Loucy (cell line): ENCODE results near the gene LDLRAD4.

Experiments used
- H2AFZ ChIP-seq: fragments of 200-600 bp; sonication (generic); 2 replicates; pipeline ENCODE4 v1.6.0; 2016; ENCODE audit warnings: antibody characterized with exemption, mild to moderate bottlenecking, low read length, moderate library complexity
- H3F3A ChIP-seq: fragments of 200-600 bp; 2 replicates; pipeline ENCODE4 v1.6.0; 2016; ENCODE audit warnings: antibody characterized with exemption, low read depth, mild to moderate bottlenecking
- H3K27me3 ChIP-seq: fragments of 200-600 bp; sonication (generic); 2 replicates; pipeline ENCODE4 v1.6.1; 2014; ENCODE audit warnings: low read length, mild to moderate bottlenecking; ENCODE audit not compliant: insufficient read depth, poor library complexity, severe bottlenecking
- H3K36me3 ChIP-seq: fragments of 200-600 bp; sonication (generic); 2 replicates; pipeline ENCODE4 v1.6.1; 2016; ENCODE audit warnings: low read length; ENCODE audit not compliant: insufficient read depth
- H3K4me1 ChIP-seq: fragments of 200-600 bp; sonication (generic); 2 replicates; pipeline ENCODE4 v1.5.1; 2014; ENCODE audit warnings: low read length, mild to moderate bottlenecking; ENCODE audit not compliant: insufficient read depth, poor library complexity, severe bottlenecking
- H3K4me2 ChIP-seq: fragments of 200-600 bp; sonication (generic); 2 replicates; pipeline ENCODE4 v1.6.0; 2014; ENCODE audit warnings: antibody characterized with exemption, low read length, low read depth, mild to moderate bottlenecking; ENCODE audit not compliant: poor library complexity, severe bottlenecking
- H3K4me3 ChIP-seq: fragments of 200-600 bp; sonication (generic); 2 replicates; pipeline ENCODE4 v1.5.1; 2014; ENCODE audit warnings: low read length, mild to moderate bottlenecking, mixed read lengths; ENCODE audit not compliant: poor library complexity, severe bottlenecking
- H3K79me2 ChIP-seq: fragments of 200-600 bp; sonication (generic); 2 replicates; pipeline ENCODE4 v1.6.1; 2014; ENCODE audit warnings: low read length; ENCODE audit not compliant: insufficient read depth
- H3K9ac ChIP-seq: fragments of 200-600 bp; sonication (generic); 2 replicates; pipeline ENCODE4 v1.6.0; 2014; ENCODE audit warnings: mild to moderate bottlenecking, low read depth, low read length, moderate library complexity; ENCODE audit not compliant: poor library complexity, severe bottlenecking
- H3K9me2 ChIP-seq: fragments of 200-600 bp; sonication (generic); replicated peaks from 2 replicates; pipeline ENCODE4 v1.6.1; 2016; ENCODE audit warnings: low read depth, low read length, mixed read lengths
- H3K9me3 ChIP-seq: fragments of 200-600 bp; sonication (generic); 2 replicates; pipeline ENCODE4 v1.6.1; 2014; ENCODE audit warnings: mild to moderate bottlenecking, antibody characterized with exemption, low read length, low read depth; ENCODE audit not compliant: insufficient read depth
- H4K20me1 ChIP-seq: fragments of 200-600 bp; sonication (generic); 2 replicates; pipeline ENCODE4 v1.6.0; 2014; ENCODE audit warnings: antibody characterized with exemption, low read length, mild to moderate bottlenecking; ENCODE audit not compliant: insufficient read depth, poor library complexity, severe bottlenecking
- EZH2phosphoT487 ChIP-seq: fragments of 200-600 bp; IDR thresholded peaks from 2 replicates; pipeline ENCODE4 v1.6.1; 2018; ENCODE audit warnings: antibody characterized with exemption, mild to moderate bottlenecking, moderate library complexity, borderline replicate concordance
- TF ChIP-seq, protein P1 (sequence below): fragments of 200-600 bp; sonication (generic); conservative IDR thresholded peaks from 2 replicates; pipeline ENCODE4 v1.5.1; 2014; ENCODE audit warnings: mild to moderate bottlenecking, antibody characterized with exemption, low read length

LDLRAD4 gene

DNA sequence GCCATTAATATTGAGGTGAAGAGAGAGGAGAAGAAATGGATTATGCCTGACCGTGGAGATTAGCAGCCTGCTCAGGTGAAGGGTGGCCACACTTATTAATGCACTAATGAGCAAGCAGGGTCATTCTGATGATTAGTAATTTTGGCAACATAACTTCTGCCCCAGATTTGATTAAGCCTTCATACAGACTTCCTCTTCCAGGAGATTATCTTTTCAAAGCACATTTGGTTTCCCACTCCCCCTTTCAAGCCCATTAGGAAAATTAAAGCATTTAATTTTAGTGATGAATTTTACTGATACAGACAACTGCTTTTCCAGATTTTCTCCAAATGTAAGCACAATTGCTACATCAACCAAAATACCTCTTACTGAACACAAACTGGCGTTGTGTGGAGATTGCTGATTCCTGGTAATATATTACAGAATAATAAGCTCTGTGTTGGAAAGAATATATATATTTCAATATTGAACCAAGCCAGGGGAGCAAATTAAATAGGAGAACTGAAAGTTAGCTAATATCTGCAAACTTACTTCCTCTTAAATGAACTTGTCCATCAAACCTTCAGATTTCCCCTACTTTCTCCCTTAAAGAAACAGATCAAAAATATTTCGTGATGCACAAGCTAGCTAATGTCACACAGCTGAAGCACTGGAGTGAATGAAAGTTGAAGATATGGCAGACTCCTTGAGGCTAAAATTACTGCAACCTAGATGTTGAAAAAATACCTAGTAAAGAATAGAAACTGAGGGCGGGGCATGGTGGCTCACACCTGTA lies 367.0 kb downstream of the LDLRAD4 start:
- Histone ChIP-seq H2AFZ (no peak overlapping the region), H3K4me2 (no peak overlapping the region), H3K27me3 (no peaks in the 10 kb centered on the region), H3K4me1 (peaks cover 4% of the 10 kb centered on the region), H3K9ac (no peak overlapping the region), H3K9me2 (no peaks in the 10 kb centered on the region), H3K9me3 (no peaks in the 10 kb centered on the region), H3K79me2 (peaks cover 23% of the 10 kb centered on the region), H3K36me3 (peaks cover 4% of the 10 kb centered on the region; the same call in 1 of the 2 replicates), H4K20me1 (no peaks in the 10 kb centered on the region), H3K4me3 (no peak overlapping the region), H3F3A (no peaks in the 10 kb centered on the region)
- TF ChIP-seq EZH2phosphoT487 = no peak
- TF ChIP-seq, protein P1, sequence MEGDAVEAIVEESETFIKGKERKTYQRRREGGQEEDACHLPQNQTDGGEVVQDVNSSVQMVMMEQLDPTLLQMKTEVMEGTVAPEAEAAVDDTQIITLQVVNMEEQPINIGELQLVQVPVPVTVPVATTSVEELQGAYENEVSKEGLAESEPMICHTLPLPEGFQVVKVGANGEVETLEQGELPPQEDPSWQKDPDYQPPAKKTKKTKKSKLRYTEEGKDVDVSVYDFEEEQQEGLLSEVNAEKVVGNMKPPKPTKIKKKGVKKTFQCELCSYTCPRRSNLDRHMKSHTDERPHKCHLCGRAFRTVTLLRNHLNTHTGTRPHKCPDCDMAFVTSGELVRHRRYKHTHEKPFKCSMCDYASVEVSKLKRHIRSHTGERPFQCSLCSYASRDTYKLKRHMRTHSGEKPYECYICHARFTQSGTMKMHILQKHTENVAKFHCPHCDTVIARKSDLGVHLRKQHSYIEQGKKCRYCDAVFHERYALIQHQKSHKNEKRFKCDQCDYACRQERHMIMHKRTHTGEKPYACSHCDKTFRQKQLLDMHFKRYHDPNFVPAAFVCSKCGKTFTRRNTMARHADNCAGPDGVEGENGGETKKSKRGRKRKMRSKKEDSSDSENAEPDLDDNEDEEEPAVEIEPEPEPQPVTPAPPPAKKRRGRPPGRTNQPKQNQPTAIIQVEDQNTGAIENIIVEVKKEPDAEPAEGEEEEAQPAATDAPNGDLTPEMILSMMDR = no peak

DNA sequence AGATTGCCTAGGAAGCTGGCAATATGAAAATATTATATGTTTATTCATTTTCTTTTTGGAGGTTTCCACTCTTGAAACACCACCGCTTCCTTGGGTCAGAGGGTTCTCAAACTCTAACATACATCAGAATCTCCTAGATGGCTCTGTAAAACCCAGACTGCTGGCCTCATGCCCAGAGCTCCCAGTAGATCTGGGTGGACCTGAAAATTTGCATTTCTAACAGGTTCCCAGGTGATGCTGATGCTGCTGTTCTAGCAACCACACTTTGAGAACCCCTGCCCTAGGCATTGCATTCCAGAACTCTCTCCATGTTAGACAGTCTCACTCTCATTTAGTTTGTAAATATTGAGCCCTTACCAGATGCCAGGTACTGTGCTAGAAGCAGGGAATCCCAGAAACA lies 368.4 kb downstream of the LDLRAD4 start:
- H3K79me2 ChIP-seq = peaks cover 16% of the 10 kb centered on the region; the same call in 1 of the 2 replicates
- H3K9ac ChIP-seq = no peak overlapping the region
- no peak overlapping the region for H3K4me2 ChIP-seq
- no peak overlapping the region for H2AFZ ChIP-seq
- peaks cover 15% of the 10 kb centered on the region for H3K4me1 ChIP-seq
- no peak overlapping the region for H3K4me3 ChIP-seq
- TF ChIP-seq, protein P1 = no peak
- TF ChIP-seq EZH2phosphoT487 = no peak
- H3K9me3 ChIP-seq = no peaks in the 10 kb centered on the region
- H3K27me3 ChIP-seq = no peaks in the 10 kb centered on the region
- no peaks in the 10 kb centered on the region for H4K20me1 ChIP-seq
- peaks cover 4% of the 10 kb centered on the region; the same call in 1 of the 2 replicates for H3K36me3 ChIP-seq
- H3K9me2 ChIP-seq = no peaks in the 10 kb centered on the region
- H3F3A ChIP-seq = no peaks in the 10 kb centered on the region

DNA sequence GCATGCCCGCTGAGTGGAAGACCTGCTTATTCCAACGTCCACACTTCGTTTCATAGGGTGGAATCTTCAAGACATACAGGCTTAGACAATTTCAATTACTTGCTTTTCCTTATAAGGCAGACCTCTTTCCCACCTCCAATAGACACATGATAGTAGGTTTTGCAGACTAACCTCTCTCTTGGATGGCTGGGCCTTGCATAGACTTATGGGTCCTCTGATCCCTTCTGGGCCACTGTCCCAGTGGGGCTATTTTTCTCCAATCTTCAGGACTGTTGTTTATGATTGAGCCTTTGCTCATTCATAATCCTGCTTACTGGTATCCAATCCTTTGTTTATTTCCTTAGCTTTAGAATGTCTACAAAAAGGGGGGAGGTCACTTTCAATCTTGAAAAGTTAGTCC lies 368.9 kb downstream of the LDLRAD4 start:
- Histone ChIP-seq H3F3A (no peaks in the 10 kb centered on the region), H3K9me2 (no peaks in the 10 kb centered on the region), H3K9me3 (no peaks in the 10 kb centered on the region), H3K4me3 (no peak overlapping the region), H3K4me1 (peaks cover 20% of the 10 kb centered on the region), H3K36me3 (peaks cover 4% of the 10 kb centered on the region; the same call in 1 of the 2 replicates), H3K79me2 (peaks cover 11% of the 10 kb centered on the region; the same call in 1 of the 2 replicates), H3K27me3 (no peaks in the 10 kb centered on the region), H3K4me2 (no peak overlapping the region), H3K9ac (no peak overlapping the region), H4K20me1 (no peaks in the 10 kb centered on the region), H2AFZ (no peak overlapping the region)
- no peak for TF ChIP-seq EZH2phosphoT487
- TF ChIP-seq, protein P1 = no peak
